SK-N-SH (cell line): ENCODE results near the gene SLCO1B3. TPM values are rescaled to one million over a fixed set of nuclear protein-coding genes. Genes with fewer than 3 reads are reported as not detected.

Experiments used
- CTCF ChIA-PET: fragments of 300-600, 350-600 bp; formaldehyde crosslinking; extraction: SDS; loops from one replicate; lab custom pipeline; 2021; lab: Yijun Ruan, JAX
- POLR2A ChIA-PET: fragments of 350-600 bp; sonication (Branson Sonifier 250); formaldehyde crosslinking; extraction: SDS; loops from one replicate; lab custom pipeline; 2020; ENCODE audit warnings: antibody characterized with exemption, inconsistent platforms; lab: Yijun Ruan, JAX
- DNase-seq: peaks from one replicate; pipeline ENCODE4 v3.0.0; 2012
- H2AFZ ChIP-seq: fragments of 200-600 bp; sonication (generic); 2 replicates; pipeline ENCODE4 v1.8.1; 2016; ENCODE audit warnings: antibody characterized with exemption, mild to moderate bottlenecking, low read depth
- H3F3A ChIP-seq: fragments of 200-600 bp; sonication (generic); replicated peaks from 2 replicates; pipeline ENCODE3; 2016; ENCODE audit warnings: antibody characterized with exemption, mild to moderate bottlenecking; ENCODE audit not compliant: insufficient read depth
- H3K27ac ChIP-seq, 2 experiments: fragments of 200-500 bp in 1 of 2; fragments of 200-600 bp in 1 of 2; sonication (Bioruptor generic) in 1 of 2; sonication (generic), shearing (Covaris generic) in 1 of 2; 2 replicates each; pipeline versions ENCODE4 v1.5.1 to v1.6.1; 2014 to 2016; ENCODE audit warnings: low read depth in 2 of 2, inconsistent platforms in 1 of 2, low read length in 1 of 2, mild to moderate bottlenecking in 1 of 2, mixed read lengths in 1 of 2
- H3K27me3 ChIP-seq: fragments of 200-600 bp; sonication (generic), shearing (Covaris generic); 2 replicates; pipeline ENCODE4 v1.6.1; 2016; ENCODE audit warnings: mixed run types; ENCODE audit not compliant: insufficient read depth
- H3K36me3 ChIP-seq, 2 experiments: fragments of 200-500 bp in 1 of 2; fragments of 200-600 bp in 1 of 2; sonication (Bioruptor generic) in 1 of 2; sonication (generic) in 1 of 2; replicated peaks in 1 of 2; 2 replicates each; pipeline versions ENCODE3 to v1.5.1; 2014 to 2016; ENCODE audit warnings: low read length in 1 of 2, mild to moderate bottlenecking in 1 of 2; ENCODE audit not compliant: insufficient read depth in 2 of 2, control insufficient read depth in 1 of 2
- H3K4me1 ChIP-seq, 2 experiments: fragments of 200-500 bp in 1 of 2; fragments of 200-600 bp in 1 of 2; sonication (Bioruptor generic) in 1 of 2; sonication (generic), shearing (Covaris generic) in 1 of 2; 2 replicates each; pipeline versions ENCODE4 v1.5.1 to v1.6.1; 2014 to 2016; ENCODE audit warnings: low read depth in 1 of 2, low read length in 1 of 2, mixed run types in 1 of 2; ENCODE audit not compliant: insufficient read depth in 2 of 2, control insufficient read depth in 1 of 2
- H3K4me2 ChIP-seq: fragments of 200-600 bp; sonication (generic), shearing (Covaris generic); 2 replicates; pipeline ENCODE4 v1.6.1; 2017; ENCODE audit warnings: mixed run types
- H3K4me3 ChIP-seq, 2 experiments: fragments of 200-500 bp in 1 of 2; fragments of 200-600 bp in 1 of 2; sonication (Bioruptor generic) in 1 of 2; sonication (generic), shearing (Covaris generic) in 1 of 2; 2 replicates each; pipeline versions ENCODE4 v1.5.1 to v1.8.1; 2014 to 2016; ENCODE audit warnings: low read depth in 2 of 2, inconsistent platforms in 1 of 2, low read length in 1 of 2, mild to moderate bottlenecking in 1 of 2, mixed read lengths in 1 of 2, moderate library complexity in 1 of 2
- H3K79me2 ChIP-seq: fragments of 200-600 bp; sonication (generic); 2 replicates; pipeline ENCODE4 v1.8.1; 2017; ENCODE audit warnings: mild to moderate bottlenecking; ENCODE audit not compliant: insufficient read depth
- H3K9ac ChIP-seq: fragments of 200-600 bp; sonication (generic); 2 replicates; pipeline ENCODE4 v1.6.1; 2017; ENCODE audit warnings: mixed run types
- H3K9me2 ChIP-seq: fragments of 200-600 bp; sonication (generic); 2 replicates; pipeline ENCODE4 v1.6.1; 2017; ENCODE audit warnings: mixed run types
- H3K9me3 ChIP-seq: fragments of 200-600 bp; sonication (generic); 2 replicates; pipeline ENCODE4 v1.6.1; 2017; ENCODE audit warnings: mixed run types, mild to moderate bottlenecking, moderate library complexity
- H4K20me1 ChIP-seq: fragments of 200-600 bp; sonication (generic); 2 replicates; pipeline ENCODE4 v1.6.1; 2017; ENCODE audit warnings: mild to moderate bottlenecking, mixed run types; ENCODE audit not compliant: insufficient read depth
- FOSL2 ChIP-seq: IDR thresholded peaks from 2 replicates; pipeline ENCODE4 v1.4.0; 2012; ENCODE audit warnings: low read depth, mild to moderate bottlenecking, moderate library complexity, borderline replicate concordance
- FOXJ3 ChIP-seq: sonication (generic); formaldehyde crosslinking; IDR thresholded peaks from 2 replicates; pipeline ENCODE4 v1.5.1; 2020; ENCODE audit warnings: mild to moderate bottlenecking, missing genetic modification reagents
- FOXM1 ChIP-seq: IDR thresholded peaks from 2 replicates; pipeline ENCODE4 v1.4.0; 2012; ENCODE audit warnings: low read depth, mild to moderate bottlenecking
- GABPA ChIP-seq: IDR thresholded peaks from 2 replicates; pipeline ENCODE4 v1.4.0; 2012; ENCODE audit warnings: low read depth, mild to moderate bottlenecking
- GATA2 ChIP-seq: sonication (generic); formaldehyde crosslinking; IDR thresholded peaks from 2 replicates; pipeline ENCODE4 v1.5.0; 2020; ENCODE audit warnings: mild to moderate bottlenecking, missing genetic modification reagents
- NFIC ChIP-seq: IDR thresholded peaks from 2 replicates; pipeline ENCODE4 v1.4.0; 2012; ENCODE audit warnings: borderline replicate concordance
- NRF1 ChIP-seq: IDR thresholded peaks from 2 replicates; pipeline ENCODE4 v1.6.1; 2012; ENCODE audit warnings: low read depth, mild to moderate bottlenecking, low read length
- RAD21 ChIP-seq: IDR thresholded peaks from 2 replicates; pipeline ENCODE4 v1.6.1; 2012; ENCODE audit warnings: mild to moderate bottlenecking, low read length
- RCOR1 ChIP-seq: fragments of 150-350 bp; IDR thresholded peaks from 2 replicates; pipeline ENCODE4 v1.6.1; 2017; ENCODE audit warnings: antibody characterized with exemption, low read length
- REST ChIP-seq: IDR thresholded peaks from 2 replicates; pipeline ENCODE4 v1.6.1; 2012; ENCODE audit warnings: mild to moderate bottlenecking, low read depth, low read length, moderate library complexity
- RXRA ChIP-seq: IDR thresholded peaks from 2 replicates; pipeline ENCODE4 v1.4.0; 2012; ENCODE audit warnings: low read depth, mild to moderate bottlenecking, borderline replicate concordance
- SIN3A ChIP-seq: IDR thresholded peaks from 2 replicates; pipeline ENCODE4 v1.6.1; 2012; ENCODE audit warnings: low read depth, mild to moderate bottlenecking, low read length, moderate library complexity, borderline replicate concordance
- SMC3 ChIP-seq: IDR thresholded peaks from 2 replicates; pipeline ENCODE4 v1.6.1; 2012; ENCODE audit warnings: low read depth, low read length, improper control_type of control experiment
- TEAD4 ChIP-seq: IDR thresholded peaks from 2 replicates; pipeline ENCODE4 v1.4.0; 2012; ENCODE audit warnings: mild to moderate bottlenecking, borderline replicate concordance; ENCODE audit not compliant: insufficient read depth
- USF2 ChIP-seq: fragments of 150-350 bp; IDR thresholded peaks from 2 replicates; pipeline ENCODE4 v1.6.1; 2017; ENCODE audit warnings: antibody characterized with exemption, low read length, low read depth, borderline replicate concordance
- YY1 ChIP-seq: IDR thresholded peaks from 2 replicates; pipeline ENCODE4 v1.4.0; 2012; ENCODE audit warnings: low read depth, mild to moderate bottlenecking
- WGBS: methylation state at CpG from one replicate; pipeline ENCODE4 v1.1.6; 2017; ENCODE audit warnings: low lambda C conversion rate; 5-methylcytosine and 5-hydroxymethylcytosine counted together
- polyA plus RNA-seq, 3 experiments: library from polyadenylated mRNA; depleted of rRNA; stranded (reverse); fragments of >200 nt; gene quantifications; 2 replicates each; pipeline ENCODE4 v1.2.3, GENCODE V29; 2012
- TF ChIP-seq, protein P1 (sequence below): fragments of 200-600 bp; sonication (generic); IDR thresholded peaks from 2 replicates; pipeline ENCODE4 v1.6.1; 2017; ENCODE audit warnings: antibody characterized with exemption, mild to moderate bottlenecking, moderate library complexity

The SLCO1B3 gene
- polyA plus RNA-seq, 1 of the 3 experiments (the other 2 are of a cell fraction) = not detected

DNA sequence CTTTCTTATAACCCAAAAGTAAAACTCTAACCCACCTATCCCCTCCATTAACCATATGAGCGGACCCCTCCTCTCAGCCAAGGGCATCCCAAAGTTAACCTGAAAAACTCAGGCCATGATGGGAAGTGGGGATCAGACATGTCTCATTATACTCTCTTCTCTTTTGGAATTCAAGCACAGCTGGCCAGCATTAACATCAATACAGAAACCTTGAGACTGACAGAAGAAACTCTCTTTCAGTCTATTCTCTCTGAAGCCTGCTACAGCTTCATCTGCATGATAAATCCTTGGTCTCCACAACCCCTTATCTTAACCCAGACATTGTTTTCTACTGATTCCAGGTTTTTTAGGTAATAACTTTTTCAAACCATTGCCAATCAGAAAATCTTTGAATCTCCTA, 17.5 kb upstream of the SLCO1B3 start:
- Histone ChIP-seq H4K20me1 (no peaks in the 10 kb centered on the region), H3F3A (no peaks in the 10 kb centered on the region), H3K9ac (no peak overlapping the region), H2AFZ (no peak overlapping the region), H3K9me3 (no peaks in the 10 kb centered on the region), H3K27me3 (no peaks in the 10 kb centered on the region), H3K4me3 (no peak overlapping the region), H3K27ac (no peak overlapping the region), H3K36me3 (no peaks in the 10 kb centered on the region), H3K4me1 (no peaks in the 10 kb centered on the region), H3K79me2 (no peaks in the 10 kb centered on the region), H3K9me2 (0 out of 2 replicates have a peak, but pooled peaks cover 4% of the 10 kb centered on the region), H3K4me2 (no peak overlapping the region)
- DNase-seq = no peak
- CTCF ChIA-PET = no interaction called here
- TF ChIP-seq TEAD4 (no peak), RAD21 (no peak), RCOR1 (no peak), FOXM1 (no peak), GATA2 (CRISPR knock-in tag) (no peak), RXRA (no peak), REST (no peak), YY1 (no peak), FOXJ3 (CRISPR knock-in tag) (no peak), NRF1 (no peak), FOSL2 (no peak), SIN3A (no peak), NFIC (no peak), USF2 (no peak), GABPA (no peak)
- 28% methylated on average over 1 of the region's 1 CpG for whole genome bisulfite sequencing
- POLR2A ChIA-PET = no interaction called here

DNA sequence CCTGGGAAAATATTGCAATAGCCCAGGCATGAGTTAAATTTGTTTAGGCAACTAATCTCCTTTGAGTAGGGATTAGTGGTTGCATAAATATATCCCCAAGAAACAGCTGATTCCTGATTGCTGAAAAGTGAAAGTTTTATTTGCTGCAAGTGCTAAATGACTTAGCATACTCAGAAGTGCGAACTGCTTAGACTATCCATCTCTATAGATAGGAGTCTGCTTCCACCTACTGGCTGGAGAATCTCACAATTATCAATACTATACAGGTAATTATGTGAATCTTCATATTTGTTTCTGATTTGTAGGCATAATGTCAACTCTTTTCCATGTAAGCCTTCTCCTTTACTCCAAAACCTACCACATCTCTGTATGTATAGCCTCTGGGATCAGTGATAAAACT, 12.0 kb upstream of the SLCO1B3 start:
- Histone ChIP-seq H3K9me3 (no peaks in the 10 kb centered on the region), H3K4me1 (no peaks in the 10 kb centered on the region), H3F3A (no peaks in the 10 kb centered on the region), H3K4me2 (no peak overlapping the region), H3K9ac (no peak overlapping the region), H4K20me1 (no peaks in the 10 kb centered on the region), H3K79me2 (no peaks in the 10 kb centered on the region), H2AFZ (no peak overlapping the region), H3K4me3 (no peak overlapping the region), H3K9me2 (no peaks in the 10 kb centered on the region), H3K36me3 (no peaks in the 10 kb centered on the region), H3K27me3 (no peaks in the 10 kb centered on the region), H3K27ac (no peak overlapping the region)
- TF ChIP-seq RAD21 (peak; percentile 68), SMC3 (peak; percentile 17; the same call in 1 of the 2 replicates), RCOR1 (no peak), NRF1 (no peak), FOSL2 (no peak), GATA2 (CRISPR knock-in tag) (no peak)
- TF ChIP-seq, protein P1, sequence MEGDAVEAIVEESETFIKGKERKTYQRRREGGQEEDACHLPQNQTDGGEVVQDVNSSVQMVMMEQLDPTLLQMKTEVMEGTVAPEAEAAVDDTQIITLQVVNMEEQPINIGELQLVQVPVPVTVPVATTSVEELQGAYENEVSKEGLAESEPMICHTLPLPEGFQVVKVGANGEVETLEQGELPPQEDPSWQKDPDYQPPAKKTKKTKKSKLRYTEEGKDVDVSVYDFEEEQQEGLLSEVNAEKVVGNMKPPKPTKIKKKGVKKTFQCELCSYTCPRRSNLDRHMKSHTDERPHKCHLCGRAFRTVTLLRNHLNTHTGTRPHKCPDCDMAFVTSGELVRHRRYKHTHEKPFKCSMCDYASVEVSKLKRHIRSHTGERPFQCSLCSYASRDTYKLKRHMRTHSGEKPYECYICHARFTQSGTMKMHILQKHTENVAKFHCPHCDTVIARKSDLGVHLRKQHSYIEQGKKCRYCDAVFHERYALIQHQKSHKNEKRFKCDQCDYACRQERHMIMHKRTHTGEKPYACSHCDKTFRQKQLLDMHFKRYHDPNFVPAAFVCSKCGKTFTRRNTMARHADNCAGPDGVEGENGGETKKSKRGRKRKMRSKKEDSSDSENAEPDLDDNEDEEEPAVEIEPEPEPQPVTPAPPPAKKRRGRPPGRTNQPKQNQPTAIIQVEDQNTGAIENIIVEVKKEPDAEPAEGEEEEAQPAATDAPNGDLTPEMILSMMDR = peak; percentile 54
- ChIA-PET CTCF (interaction anchor here (0.6 to 2.7 kb wide), 18 partner anchors 8 to 1139 kb away, joined by 3 to 16 read pairs (median 4); no protein-coding TSS in a partner anchor), POLR2A (no interaction called here)
- DNase-seq = peak; percentile 14
- WGBS = 36% methylated on average over 1 of the region's 1 CpG
